H4 (cell line): Measurements from ENCODE around the gene SLC19A1. TPM values are rescaled to one million over a fixed set of nuclear protein-coding genes. Genes with fewer than 3 reads are reported as not detected.
A peak's percentile ranks its signal among the peaks of the same experiment; 100 is the strongest.

Source experiments
- DNase-seq: peaks from one replicate; pipeline ENCODE4 v3.0.0-alpha.2; 2015; ENCODE audit warnings: low spot score
- total RNA-seq: library from RNA; depleted of rRNA; stranded (reverse); fragments of >200 nt; shearing (Covaris generic); gene quantifications from 2 replicates; pipeline ENCODE4 v1.2.3, GENCODE V29; 2014

The SLC19A1 gene
- total RNA-seq, 1 experiment from 2014 or later, result 16.3 TPM

- DNase-seq, result no peak
Observed at GRCh38 chr21:45558044-45558721, 15.9 kb upstream of the SLC19A1 start.

DNA sequence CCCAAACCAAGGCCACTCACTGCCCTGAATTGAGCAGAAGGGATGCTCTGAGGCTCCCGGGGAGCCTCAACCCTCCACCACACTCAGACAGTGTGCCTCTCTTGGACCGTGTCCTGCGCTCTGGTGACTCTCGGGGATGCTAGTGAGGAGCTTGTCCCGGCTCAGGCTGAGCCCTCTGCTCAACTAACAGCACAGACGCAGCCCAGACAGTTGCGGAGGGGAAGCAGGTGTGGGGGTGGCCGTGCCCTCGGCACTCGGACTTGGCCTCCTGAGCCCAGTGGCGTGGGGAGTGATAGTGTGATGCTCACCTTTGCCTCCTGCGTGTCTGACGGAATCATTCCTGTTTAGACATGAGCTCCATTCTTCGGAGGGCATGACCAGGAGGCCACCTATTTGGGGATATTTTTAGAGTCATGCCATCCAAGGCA, 15.4 kb upstream of the SLC19A1 start:
- no peak for DNase-seq

- no peak for DNase-seq
Observed at GRCh38 chr21:45556645-45557615, 14.7 kb upstream of the SLC19A1 start.

GRCh38 chr21:45556302-45556644, 14.0 kb upstream of the SLC19A1 start:
- DNase-seq, result no peak

GRCh38 chr21:45555557-45556301, 13.5 kb upstream of the SLC19A1 start:
- peak; percentile 78 for DNase-seq

DNA sequence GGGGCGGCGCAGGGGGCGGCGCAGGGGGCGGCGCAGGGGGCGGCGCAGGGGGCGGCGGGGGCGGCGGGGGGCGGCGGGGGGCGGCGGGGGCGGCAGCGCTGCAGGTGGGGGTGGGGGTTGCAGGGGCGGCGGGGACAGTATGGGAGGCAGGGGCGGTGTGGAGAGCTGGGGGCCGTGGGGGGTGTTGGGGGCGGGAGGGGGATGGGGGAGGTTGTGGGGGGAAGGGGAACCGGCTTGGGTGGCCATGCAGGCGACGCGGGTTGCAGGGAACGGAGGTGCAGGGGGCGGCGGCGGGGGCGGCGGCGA, 13.0 kb upstream of the SLC19A1 start:
- DNase-seq, result peak; percentile 49

DNA sequence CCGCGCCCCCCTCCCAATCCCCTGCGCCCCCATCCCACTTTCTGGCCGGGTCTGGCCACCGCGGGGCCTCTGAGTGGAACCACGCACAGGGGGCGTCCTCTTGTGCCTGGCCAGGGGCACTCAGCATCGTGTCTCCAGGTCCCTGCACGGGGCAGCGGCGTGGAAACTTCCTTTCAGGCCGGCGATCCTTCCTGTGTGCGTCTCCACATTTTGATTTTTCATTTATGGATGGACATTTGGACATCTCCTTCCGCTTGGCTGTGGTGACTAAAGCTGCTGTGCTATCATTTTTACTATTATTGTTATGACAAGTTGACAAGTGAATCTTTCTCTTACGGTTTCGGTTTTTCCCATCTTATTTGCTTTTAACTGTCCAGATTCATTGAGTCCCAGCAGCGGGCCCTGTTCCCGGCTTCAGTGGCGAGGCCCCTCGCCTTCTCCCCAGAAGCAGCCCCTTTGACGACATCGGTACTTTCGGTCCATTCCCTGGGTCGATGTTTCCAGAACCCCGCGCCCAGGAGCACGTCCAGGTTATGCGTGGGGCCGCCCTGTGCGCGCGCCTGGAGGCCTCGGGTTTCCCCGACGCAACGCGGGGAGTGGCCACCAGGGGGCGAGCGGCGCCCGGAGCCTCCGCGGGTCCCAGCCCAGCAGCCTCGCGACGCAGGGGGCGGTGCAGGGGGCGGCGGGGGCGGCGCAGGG, 12.4 kb upstream of the SLC19A1 start:
- peak; percentile 52 for DNase-seq

GRCh38 chr21:45552696-45553391, 10.6 kb upstream of the SLC19A1 start:
- DNase-seq, result no peak

GRCh38 chr21:45551783-45552695, 9.8 kb upstream of the SLC19A1 start:
- no peak for DNase-seq

DNA sequence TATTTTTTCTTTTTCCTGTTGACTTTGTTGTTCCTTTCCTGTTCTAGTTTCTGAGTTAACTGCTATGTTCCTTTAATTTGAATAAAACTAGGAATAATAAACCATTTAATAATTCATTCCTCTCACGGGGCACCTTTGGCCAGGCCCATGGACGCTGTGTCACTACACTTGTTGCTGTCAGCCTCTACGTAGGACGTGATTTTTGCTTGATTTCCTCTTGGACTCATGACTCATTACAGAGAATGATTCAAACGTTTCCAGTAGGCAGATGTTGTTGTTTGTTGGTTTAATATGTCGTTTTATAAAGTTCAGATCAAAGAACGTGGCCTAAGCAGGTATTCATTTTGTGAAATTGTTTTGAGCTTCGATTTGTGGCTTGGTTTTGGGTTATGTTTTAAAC, 9.1 kb upstream of the SLC19A1 start:
- DNase-seq, result peak; percentile 80

DNA sequence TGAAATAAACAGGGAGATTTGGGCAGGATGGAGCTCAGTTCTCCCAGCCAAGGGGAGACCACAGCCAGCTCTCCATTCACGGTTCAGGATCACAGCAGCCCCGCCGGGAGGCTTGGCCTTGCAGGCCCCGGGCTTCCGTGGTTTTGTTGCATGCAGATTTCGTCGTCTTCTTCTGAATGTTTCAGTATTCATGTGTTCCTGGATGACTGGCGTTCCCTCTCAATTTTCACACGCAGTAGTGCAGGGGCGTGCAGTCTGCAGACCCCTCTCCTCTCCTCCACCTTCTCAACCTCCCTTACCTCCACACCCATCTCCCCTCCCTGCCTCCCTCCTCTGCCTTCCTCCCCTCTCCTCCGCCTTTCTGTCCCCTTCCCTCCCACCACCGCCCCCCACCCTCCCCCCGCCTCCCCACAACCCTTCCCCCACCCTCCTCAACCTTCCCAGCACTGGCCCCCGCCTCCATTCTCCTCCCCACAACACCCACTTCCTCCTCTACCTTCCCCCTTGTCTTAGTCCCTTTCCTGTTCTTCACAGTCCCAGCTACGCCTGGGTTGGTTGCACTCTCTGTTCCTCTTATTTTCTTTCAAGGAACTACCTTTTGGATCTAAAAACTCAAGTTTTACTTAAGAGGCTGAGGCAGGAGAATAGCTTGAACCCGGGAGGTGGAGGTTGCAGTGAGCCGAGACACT, 8.4 kb upstream of the SLC19A1 start:
- no peak for DNase-seq

- no peak for DNase-seq
Observed at GRCh38 chr21:45549626-45550463, 7.6 kb upstream of the SLC19A1 start.

DNA sequence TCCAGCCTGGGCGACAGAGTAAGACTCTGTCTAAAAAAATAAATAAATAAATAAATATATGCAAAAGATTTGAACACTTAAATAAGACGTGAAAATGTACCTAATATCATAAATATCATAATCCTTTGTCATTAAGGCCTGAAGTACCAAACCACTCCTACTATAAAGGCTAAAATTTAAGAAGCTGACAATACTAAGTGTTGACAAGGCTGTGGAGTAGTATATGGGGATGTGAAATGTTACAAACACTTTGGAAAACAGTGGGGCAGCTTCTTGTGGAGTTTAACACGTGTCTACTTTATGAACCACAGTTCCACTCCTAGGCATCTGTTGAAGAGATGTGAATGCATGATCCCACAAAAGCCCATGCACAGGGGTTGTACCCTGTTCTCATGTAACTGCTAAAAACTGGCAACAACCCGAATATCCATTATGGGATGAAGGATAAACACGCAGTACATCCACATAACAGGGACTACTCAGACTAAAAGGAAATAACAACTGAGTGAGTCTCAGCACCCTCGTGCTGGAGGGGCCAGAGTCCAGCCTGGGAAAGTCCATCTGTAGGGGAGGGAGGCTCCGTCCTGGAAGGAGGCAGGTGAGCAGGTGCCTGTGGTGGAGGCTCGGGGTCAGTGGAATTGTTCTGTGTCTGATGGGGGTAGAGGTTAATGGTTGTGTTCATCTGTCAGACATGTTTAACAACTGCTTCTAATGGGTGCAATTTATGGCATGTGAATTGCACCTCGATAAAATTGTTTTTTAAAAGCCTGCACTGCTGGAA, 6.7 kb upstream of the SLC19A1 start:
- no peak for DNase-seq

GRCh38 chr21:45547545-45547900, 5.3 kb upstream of the SLC19A1 start:
- DNase-seq, result no peak

DNA sequence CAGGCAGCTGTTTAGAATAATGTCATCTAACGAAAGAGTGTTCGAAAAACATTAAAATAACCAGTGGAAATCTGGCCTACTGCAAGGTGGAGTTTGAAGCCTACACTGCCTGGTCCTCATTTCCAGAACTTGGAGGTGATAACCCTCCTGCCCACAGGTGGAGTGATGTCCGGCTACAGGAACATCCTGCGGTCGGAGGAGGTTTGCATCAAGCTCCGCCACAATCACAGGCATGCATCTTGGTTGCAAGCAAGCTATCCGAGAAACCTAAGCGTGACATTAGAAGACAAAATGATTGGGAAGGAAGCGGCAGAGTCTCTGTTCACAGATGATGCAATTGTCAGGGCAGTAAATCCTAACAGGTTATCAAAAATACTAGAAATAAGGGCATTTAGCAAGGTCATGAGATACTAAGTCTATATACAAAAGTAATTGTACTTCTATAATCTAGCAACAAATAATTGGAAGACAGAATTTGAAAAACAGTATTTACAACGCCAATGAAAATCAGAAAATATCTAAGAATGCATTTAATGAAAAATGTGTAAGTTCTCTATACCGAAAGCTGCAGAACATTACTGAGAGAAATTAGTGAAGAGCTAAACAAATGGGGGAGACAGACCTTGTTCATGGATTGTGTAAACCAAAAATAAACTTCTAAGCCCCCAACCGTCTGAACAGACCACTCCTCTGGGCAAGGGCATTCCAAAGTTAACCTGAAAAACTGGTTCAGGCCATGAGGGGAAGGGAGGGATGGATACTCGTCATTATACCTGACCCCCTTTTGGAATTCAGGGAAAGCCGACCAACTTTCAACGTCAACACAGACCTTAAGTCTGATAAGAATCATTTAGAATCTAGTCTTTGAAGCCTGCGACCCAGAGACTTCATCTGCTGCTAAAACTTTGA, 4.7 kb upstream of the SLC19A1 start:
- DNase-seq, result no peak

- no peak for DNase-seq
Observed at GRCh38 chr21:45545691-45546531, 3.7 kb upstream of the SLC19A1 start.
